ENCODE measurements around the gene SDHB.

Gene SDHB

GRCh38 chr1:17043676-17044075 lies 10.2 kb downstream of the SDHB start:
- no peak for DNase-seq

DNA sequence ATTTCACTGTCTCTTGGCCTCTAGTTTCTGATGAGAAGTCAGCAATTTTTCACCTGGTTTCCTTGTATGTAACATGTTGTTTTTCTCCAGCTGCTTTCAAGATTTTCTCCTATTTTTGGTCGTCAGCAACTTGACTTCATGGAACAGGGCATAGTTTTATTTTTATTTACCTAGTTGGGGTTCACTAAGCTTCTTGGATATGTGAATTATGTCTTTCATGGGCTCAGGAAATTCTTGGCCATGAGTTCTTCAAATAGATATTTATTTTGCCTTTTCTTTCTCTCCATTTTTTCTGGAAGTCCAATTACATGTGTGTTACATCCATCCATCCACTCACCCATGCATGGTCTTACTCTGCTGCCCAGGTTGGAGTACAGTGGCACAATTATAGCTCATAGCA lies 13.7 kb downstream of the SDHB start:
- DNase-seq, result no peak

GRCh38 chr1:17039522-17039921 lies 14.3 kb downstream of the SDHB start:
- no peak for DNase-seq

DNA sequence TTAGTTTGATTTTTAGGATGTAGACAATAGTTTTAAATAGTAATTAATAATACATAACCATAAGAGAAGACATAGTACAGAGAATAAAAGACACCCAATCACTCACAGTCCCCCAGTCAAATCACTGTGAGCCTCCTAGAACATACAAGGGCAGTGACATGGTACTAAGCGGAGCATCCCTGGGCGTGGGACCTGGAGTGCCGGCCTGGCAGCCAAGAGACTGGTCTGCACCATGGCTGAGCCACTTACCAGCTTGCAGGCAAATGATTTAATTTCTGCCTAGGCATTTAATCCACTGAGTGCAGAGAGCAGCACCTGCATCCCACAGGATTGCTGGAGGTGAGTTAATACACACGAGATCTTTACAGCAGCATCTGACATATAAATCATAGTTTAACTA lies 20.4 kb downstream of the SDHB start:
- no peak for DNase-seq

DNA sequence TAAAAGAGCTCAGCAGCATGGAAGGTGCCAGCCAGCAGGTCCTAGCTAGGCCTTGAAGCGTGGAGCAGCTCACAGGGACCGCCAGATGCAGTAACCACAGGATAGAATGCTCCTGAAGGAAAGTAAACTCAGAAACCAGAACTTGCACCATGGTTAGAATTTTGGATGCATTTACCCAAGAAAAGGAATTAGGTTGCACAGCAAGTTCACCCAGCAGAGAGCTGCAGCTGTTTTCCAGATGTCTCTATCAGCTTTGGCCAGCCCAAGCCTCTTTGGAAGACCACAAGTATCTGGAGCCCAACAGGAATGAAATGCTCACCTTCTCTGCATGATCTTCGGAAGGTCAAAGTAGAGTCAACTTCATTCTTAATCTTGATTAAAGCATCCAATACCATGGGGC lies 21.1 kb downstream of the SDHB start:
- no peak for DNase-seq

DNA sequence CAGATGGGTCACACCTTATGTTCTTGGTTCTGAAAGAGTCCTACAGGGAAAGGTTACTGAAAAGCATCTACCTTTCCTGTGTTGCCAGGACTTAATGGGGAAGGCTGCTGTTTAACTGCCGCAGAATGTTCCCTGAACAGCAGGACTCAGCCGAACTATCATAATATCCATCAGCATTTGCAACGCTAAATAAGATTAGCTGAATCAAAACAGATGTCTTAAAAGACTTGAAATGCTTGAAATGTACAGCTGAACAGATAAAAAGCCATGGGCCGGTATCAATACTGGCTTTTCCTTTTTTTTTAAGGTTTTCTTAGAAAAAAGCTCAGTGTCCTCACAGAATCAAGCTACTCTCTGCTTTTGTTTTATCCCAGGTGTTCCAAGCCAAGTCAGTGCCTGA lies 22.4 kb downstream of the SDHB start:
- DNase-seq, result no peak

DNA sequence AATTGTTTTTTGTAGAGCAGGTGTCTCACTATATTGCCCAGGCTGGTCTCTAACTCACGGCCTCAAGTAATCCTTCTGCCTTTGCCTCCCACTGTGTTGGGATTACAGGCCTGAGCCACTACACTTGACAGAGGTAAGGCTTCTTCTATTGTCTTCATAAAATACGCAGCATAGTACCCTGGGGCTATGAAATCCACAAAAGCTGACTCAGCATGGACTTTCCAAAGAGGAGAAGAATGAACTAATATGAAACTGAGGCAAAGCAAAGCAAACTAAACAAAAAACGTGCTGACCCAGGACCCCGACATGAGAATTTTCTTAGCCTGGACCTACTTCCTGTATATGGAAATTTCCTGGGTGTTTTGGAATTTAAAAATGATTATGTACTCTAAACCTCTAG lies 23.6 kb downstream of the SDHB start:
- DNase-seq, result no peak

DNA sequence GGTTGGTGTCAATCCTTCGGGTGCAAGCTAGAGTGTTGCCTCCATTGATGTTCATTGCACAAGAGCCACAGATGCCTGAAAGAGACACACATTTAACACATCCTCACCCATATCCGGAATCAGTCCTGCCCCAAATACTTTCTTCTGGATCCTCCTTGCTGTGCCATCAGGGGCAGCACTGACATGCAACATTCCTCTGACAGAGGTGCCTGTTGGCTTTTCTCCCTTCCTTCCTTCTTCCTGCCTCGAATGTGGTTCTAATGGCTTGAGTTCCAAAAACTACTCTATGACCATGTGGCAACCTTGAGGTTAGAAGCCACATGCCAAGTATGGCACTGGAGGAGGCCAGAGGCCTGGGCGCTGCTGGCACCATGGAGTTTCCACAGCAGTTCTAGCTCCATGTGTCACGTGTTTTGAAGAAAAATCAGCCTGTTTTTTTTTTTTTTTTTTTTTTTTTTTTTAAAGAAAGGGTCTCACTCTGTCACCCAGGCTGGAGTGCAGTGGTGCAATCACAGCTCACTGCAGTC lies 25.1 kb downstream of the SDHB start:
- no peak for DNase-seq

GRCh38 chr1:17027900-17028299 lies 25.9 kb downstream of the SDHB start:
- no peak for DNase-seq

DNA sequence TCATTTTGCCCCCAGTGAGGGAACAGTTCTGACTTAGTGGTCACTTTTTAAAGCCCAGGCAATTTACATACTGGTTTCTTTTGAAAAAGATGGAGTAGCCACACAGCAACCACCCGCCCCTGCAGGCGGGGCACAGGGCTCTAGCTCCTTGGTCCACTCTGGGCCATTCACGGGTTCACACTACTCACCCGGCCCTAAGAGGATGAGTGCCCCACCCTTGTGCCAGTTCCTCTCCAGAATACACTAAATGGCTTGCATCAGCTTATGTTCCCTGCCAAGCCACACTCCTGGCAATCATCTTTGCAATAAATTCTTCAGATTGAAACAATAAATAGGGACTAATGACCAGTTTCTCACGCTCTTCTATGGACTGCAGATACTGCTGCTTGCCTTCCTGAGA lies 26.4 kb downstream of the SDHB start:
- DNase-seq, result no peak

DNA sequence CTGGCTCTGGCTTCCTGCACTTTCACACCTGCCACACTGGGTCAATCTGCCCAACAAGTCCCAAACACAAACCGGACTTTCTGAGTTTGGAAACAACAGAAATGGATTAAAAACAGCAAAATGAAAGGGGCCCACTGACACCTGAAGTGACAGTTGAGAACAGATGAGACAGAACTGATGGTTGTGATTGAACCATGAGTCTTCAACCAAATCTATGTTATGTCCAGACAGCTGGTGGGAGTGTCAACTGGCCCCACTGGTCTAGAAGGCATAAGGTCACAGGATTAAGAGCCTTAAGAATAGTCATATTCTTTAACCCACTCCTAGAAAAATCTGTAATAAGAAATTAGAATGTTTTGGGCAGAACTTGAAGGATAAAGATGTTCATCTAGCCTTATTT lies 29.1 kb downstream of the SDHB start:
- DNase-seq, result no peak

DNA sequence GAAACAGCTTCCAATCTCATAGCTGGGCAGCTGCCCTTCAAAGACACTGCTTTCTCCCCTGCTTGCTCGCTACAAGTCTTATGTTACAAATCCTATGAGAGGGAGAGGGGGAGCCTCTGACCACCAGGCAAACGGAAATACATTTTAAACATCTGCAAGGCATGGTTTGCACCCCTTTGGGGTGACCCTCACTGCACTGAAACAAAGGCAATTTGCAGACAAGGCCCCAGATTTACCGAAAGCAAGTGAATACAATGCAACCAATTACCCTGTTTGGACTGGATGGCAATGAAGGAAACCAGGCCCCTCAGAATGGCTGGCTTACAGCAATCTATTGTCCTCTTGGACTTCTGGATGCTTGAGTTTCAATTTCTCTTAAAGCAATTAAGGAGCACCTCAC lies 30.3 kb downstream of the SDHB start:
- no peak for DNase-seq

DNA sequence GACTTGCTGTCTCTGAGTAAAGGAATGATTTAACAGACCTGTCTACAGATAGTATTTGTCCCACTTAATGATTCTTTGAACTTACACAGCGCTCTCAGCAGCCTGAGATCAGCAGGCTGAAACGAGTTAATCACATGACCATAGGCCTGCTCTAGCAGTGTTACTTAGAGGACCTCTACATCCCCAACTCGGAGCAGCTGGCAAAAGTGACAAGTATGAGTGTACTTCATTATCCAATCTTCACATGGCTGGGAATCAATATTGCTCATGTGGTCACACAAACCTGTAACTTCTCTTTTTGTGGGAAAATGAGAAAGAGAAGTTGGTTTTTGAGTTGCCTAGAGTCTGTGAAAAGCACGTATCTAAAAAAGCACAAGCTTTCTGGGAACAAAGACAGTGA lies 30.7 kb downstream of the SDHB start:
- DNase-seq, result no peak

- DNase-seq, result no peak
Measured at GRCh38 chr1:17021896-17022295, 31.9 kb downstream of the SDHB start.

GRCh38 chr1:17020502-17020901 lies 33.3 kb downstream of the SDHB start:
- no peak for DNase-seq

DNA sequence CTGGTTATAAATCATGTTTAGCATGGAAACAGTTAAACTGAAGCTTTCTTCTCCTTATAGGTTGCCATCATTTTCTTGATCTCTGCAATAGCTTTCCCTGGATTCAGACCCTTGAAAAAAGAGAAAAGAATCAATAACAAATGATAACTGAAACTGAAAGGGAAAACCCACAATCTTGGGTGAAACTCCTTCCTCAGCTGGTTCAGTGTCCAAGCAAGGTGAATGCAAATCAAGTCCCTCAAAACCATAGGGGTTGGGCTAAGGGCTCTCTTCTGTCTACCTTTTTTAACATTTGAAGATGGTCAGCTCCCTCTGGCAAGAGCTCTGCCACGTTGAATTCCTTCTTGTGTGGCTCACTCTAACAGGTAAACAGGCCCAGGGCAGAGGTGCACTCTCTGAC lies 35.0 kb downstream of the SDHB start:
- no peak for DNase-seq

DNA sequence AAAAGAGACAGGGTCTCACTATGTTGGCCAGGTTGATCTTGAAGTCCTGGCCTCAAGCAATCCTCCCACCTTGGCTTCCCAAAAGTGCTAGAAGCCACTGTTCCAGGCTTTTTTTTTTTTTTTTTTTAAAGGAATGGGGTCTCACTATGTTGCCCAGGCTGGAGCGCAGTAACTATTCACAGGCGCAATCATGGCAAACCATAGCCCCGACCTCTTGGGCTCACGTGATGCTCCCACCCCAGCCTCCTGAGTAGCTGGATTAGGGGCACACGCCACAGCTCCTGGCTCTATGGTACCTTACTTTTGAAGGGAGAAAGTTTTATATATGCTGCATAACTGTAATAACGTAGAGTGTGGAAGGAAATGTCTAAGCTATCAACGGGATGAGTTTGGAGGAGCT lies 36.4 kb downstream of the SDHB start:
- DNase-seq, result no peak

- DNase-seq, result no peak
Measured at GRCh38 chr1:17016317-17016661, 37.5 kb downstream of the SDHB start.

GRCh38 chr1:17014671-17015567 lies 38.9 kb downstream of the SDHB start:
- DNase-seq, result no peak

- DNase-seq, result no peak
Measured at GRCh38 chr1:17013491-17014320, 40.1 kb downstream of the SDHB start.

DNA sequence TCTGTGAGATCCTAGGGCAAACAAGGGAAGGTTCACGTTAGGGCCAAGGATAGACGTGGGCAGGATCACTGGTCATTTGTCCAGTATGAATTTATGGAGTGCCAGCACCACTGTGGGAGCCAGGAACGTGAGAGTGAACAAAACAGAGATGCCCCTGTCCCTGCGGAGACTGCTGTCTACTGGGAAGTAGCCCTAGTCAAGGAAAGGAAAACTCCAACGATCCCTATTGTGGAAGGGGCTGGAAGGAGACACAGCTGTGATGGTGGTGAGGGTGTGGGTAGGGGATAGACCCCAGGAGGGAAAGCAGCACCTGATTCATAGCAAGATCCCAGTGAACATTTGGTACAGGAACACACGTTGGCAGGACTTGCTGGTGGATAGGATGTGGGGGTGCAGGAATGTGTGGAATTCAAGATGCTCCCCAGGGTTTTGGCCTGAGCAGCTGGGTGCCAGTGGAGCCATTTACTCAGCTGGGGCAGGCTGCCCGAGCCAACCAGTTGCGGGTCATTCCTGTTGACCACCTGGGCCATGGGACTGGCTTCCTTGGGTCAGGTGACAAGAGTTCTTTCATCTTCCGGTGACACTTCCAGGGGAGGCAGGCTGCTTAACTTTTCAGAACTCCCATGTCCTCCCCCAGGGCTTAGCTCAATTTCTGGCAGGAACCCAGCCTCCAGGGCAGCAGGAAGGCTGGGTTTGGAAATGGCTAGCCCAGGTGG lies 40.9 kb downstream of the SDHB start:
- no peak for DNase-seq

- DNase-seq, result no peak
Measured at GRCh38 chr1:17011439-17012307, 42.2 kb downstream of the SDHB start, which contains the start of gene ATP13A2. ATP13A2 (minus strand) TSS chr1:17011928; CDS start chr1:17011738, 190 bp downstream.
